IgD-negative memory B cell (primary cell): ENCODE results near the gene EHD4. TPM values are rescaled to one million over a fixed set of nuclear protein-coding genes. Genes with fewer than 3 reads are reported as not detected.

ENCODE experiments used
- H3K27ac Mint-ChIP-seq, 3 donors: one replicate each; pipeline ENCODE4 v1.8.0; 2020 to 2022; ENCODE audit warnings: mild to moderate bottlenecking in 3 of 3, mixed read lengths in 3 of 3, moderate library complexity in 1 of 3
- H3K27me3 Mint-ChIP-seq: one replicate; pipeline ENCODE4 v1.8.0; 2021; ENCODE audit warnings: mixed read lengths
- H3K36me3 Mint-ChIP-seq: one replicate; pipeline ENCODE4 v1.8.0; 2020; ENCODE audit warnings: mild to moderate bottlenecking, mixed read lengths
- H3K4me1 Mint-ChIP-seq, 3 donors: one replicate each; pipeline ENCODE4 v1.8.0; 2020 to 2022; ENCODE audit warnings: mixed read lengths in 3 of 3, mild to moderate bottlenecking in 1 of 3
- H3K4me3 Mint-ChIP-seq, 4 donors: one replicate each; pipeline ENCODE4 v1.8.0; 2020 to 2022; ENCODE audit warnings: mild to moderate bottlenecking in 4 of 4, mixed read lengths in 4 of 4, moderate library complexity in 3 of 4
- H3K9me3 Mint-ChIP-seq, 3 donors: one replicate each; pipeline ENCODE4 v1.8.0; 2020 to 2021; ENCODE audit warnings: mixed read lengths in 3 of 3, mild to moderate bottlenecking in 1 of 3
- polyA plus RNA-seq: library from polyadenylated mRNA; unstranded; fragments of 300-500 nt; fragmentation: Illumina TruSeq; gene quantifications from one replicate; pipeline ENCODE4 v1.2.3, GENCODE V29; 2021

Gene EHD4
- polyA plus RNA-seq, 1 donor from 2014 or later: 3.8 TPM

DNA sequence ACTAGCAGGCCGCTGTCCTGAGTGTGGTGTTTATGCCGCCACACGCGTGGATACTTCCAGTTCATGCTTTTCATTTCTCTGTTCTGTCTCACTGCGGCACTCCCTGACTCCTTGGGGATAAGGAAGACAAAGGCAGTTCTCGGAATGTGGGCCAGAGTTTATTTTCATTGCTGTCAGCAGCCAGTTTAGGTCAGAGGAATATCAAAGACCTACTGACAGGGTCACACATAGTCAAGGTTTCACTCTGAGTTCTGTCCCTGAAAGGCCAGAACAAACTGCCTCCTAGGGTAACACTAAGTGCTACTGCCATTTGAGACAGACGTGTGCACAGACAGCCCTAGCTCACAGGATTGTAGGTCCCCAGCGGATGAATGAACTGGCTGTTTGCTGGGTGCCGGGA, 51.2 kb downstream of the EHD4 start:
- Mint-ChIP-seq H3K36me3 (peaks cover 6% of the 10 kb centered on the region), H3K4me3 (peak overlapping the region in 1 of 4 donors; percentile 32), H3K4me1 (peaks cover under 1 to 15% (median 6%) of the 10 kb centered on the region in 3 donors), H3K9me3 (no peaks in the 10 kb centered on the region), H3K27me3 (no peaks in the 10 kb centered on the region), H3K27ac (no peak overlapping the region)

GRCh38 chr15:41919954-41920538, 52.3 kb downstream of the EHD4 start:
- no peak overlapping the region for H3K4me3 Mint-ChIP-seq
- no peak overlapping the region for H3K27ac Mint-ChIP-seq
- no peaks in the 10 kb centered on the region for H3K9me3 Mint-ChIP-seq
- H3K27me3 Mint-ChIP-seq: no peaks in the 10 kb centered on the region
- H3K36me3 Mint-ChIP-seq: peaks cover 7% of the 10 kb centered on the region
- peaks cover 0 to 15% (median 6%) of the 10 kb centered on the region in 3 donors for H3K4me1 Mint-ChIP-seq

DNA sequence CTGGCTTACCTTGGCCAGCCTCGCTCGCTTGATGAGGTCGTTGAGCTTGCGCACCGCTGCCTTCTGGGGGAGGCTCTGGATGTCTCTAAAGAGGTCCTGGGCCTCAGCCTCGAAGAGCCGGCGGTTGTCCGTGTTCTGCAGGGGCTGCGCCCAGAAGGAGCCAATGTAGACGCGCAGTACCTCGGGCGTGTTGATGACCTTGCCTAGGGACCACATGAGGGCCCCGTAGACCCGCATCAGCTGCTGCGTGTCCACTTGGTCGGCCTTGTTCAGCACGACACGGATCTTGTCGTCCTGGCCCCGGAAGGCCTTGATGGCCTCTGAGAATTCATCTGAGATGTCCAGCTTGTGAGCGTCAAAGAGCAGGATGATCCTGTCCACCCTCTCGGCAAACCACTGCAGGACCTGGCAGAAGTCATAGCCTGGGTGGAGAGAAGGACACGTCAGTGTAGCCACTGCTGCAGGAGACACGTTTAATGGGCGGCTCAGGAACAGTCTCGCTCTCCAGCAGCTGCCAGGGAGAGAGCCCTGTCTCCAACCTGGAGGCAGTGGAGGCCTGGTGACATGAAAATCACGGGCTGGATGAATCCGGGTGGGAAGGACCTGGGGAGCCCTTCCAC, 53.0 kb downstream of the EHD4 start:
- Mint-ChIP-seq H3K36me3 (peaks cover 7% of the 10 kb centered on the region), H3K4me3 (no peak overlapping the region), H3K27me3 (no peaks in the 10 kb centered on the region), H3K9me3 (no peaks in the 10 kb centered on the region), H3K4me1 (peaks cover 0 to 15% (median 6%) of the 10 kb centered on the region in 3 donors), H3K27ac (no peak overlapping the region)

GRCh38 chr15:41918506-41919126, 53.7 kb downstream of the EHD4 start:
- no peak overlapping the region for H3K27ac Mint-ChIP-seq
- no peaks in the 10 kb centered on the region for H3K27me3 Mint-ChIP-seq
- H3K4me3 Mint-ChIP-seq: no peak overlapping the region
- H3K4me1 Mint-ChIP-seq: peaks cover 0 to 12% (median 4%) of the 10 kb centered on the region in 3 donors
- peaks cover 7% of the 10 kb centered on the region for H3K36me3 Mint-ChIP-seq
- no peaks in the 10 kb centered on the region for H3K9me3 Mint-ChIP-seq

DNA sequence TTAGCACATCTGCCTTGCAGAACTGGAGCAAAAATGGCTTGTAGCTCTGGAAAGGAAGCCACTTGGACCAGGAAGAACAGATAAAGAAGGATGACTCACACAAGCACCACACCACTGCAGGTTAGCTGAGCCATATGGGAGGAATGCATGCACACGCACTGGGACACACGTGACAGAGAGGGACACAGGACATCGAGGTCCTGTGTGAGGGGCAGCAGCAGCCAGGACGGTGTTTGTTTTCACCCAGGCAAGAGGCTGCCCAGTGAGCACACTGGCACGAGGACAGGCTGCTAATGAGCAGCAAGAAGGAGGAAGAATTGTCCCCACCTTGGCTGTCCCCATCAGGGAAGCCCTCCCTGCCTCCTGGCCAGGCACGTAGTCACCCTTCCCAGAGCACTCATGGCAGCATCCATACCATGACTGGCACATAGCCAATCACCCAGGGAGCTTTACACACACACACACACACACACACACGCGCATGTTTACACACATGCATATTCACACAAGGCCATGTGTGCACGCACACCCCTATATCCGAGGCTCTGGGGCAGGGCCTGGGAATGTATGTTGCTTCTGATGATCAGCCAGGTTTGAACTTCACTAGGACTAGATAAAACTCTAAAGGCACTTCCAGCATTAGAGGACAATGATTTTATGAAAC, 54.5 kb downstream of the EHD4 start:
- H3K9me3 Mint-ChIP-seq: no peaks in the 10 kb centered on the region
- H3K4me1 Mint-ChIP-seq: peaks cover 0 to 7% (median 2%) of the 10 kb centered on the region in 3 donors
- H3K36me3 Mint-ChIP-seq: peaks cover 7% of the 10 kb centered on the region
- H3K27ac Mint-ChIP-seq: no peak overlapping the region
- no peak overlapping the region for H3K4me3 Mint-ChIP-seq
- H3K27me3 Mint-ChIP-seq: no peaks in the 10 kb centered on the region

GRCh38 chr15:41915255-41915994, 56.9 kb downstream of the EHD4 start:
- Mint-ChIP-seq H3K4me1 (peaks cover 0 to 4% (median 0%) of the 10 kb centered on the region in 3 donors), H3K36me3 (peaks cover 3% of the 10 kb centered on the region), H3K27me3 (no peaks in the 10 kb centered on the region), H3K27ac (no peak overlapping the region), H3K9me3 (no peaks in the 10 kb centered on the region), H3K4me3 (no peak overlapping the region)

DNA sequence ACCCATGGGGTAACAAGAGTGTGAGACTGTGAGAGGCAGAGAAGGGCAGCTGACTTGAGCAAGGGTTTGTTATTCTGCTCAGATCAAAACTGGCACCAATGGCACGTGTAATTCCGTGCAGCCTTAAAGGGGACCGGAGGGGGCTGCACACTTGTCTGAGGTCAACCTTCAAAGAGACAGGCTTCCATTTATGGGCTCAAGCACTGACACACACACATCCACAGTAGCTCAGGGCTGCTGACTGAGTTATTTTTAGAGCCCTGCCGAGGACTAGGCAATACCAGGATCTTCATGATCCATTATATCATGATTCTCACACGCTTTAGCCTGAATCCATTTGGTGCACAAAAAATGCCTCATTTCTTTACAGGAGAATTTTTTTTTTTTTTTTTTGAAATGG, 57.9 kb downstream of the EHD4 start:
- H3K36me3 Mint-ChIP-seq: peaks cover 1% of the 10 kb centered on the region
- H3K4me1 Mint-ChIP-seq: no peaks in the 10 kb centered on the region
- H3K27me3 Mint-ChIP-seq: no peaks in the 10 kb centered on the region
- H3K9me3 Mint-ChIP-seq: no peaks in the 10 kb centered on the region
- no peak overlapping the region for H3K27ac Mint-ChIP-seq
- H3K4me3 Mint-ChIP-seq: no peak overlapping the region

DNA sequence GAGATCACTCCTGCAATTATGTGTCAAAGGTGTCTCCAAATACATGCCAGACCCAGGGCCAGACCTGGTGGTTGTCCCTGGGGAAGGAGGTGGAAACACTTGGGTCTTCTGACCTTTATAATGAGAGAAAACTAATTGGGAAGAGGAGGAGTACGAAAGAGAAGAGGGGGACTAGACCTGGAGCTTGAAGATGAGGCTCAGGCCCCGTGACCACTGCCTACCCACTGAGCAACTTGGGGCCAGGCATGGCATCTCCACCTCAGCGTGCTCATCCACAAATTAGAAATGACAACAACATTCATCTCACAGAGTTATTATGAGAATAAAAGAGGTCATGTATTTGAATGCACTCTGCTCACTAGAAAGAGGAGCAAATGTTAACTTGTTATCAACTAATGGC, 59.1 kb downstream of the EHD4 start:
- Mint-ChIP-seq H3K36me3 (peaks cover 1% of the 10 kb centered on the region), H3K9me3 (no peaks in the 10 kb centered on the region), H3K27me3 (no peaks in the 10 kb centered on the region), H3K27ac (no peak overlapping the region), H3K4me1 (no peaks in the 10 kb centered on the region), H3K4me3 (no peak overlapping the region)

DNA sequence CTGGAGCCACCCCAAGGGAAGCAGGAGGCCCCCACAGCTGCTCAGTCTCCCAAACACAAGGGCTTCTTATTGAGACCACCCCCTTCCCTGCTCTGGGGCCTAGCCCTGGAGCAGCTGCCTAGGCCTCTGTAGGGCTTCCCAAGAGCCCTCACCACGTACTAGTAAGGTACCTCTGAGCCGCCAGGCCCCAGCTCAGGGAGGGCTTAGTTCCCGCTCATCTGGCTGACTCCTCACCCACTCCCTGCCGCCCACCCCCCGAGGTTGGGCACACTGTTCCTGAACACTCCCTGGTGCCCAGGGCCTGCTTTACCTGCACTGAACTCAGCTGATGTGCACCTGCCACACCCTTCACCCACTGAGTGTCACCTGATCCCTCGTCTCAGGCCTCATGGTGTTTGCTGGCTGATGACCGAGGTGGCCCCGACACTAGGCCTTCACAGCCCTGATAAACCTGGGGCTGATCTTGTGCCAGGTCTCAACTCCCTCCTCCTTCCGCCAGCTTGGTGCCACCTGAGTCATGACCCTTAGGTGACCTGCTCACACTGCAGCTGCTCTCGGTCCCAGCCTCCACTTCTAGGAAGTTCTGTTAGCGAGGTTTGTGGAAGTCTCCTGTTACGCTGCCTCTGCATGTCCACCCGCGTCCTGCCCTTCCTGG, 60.5 kb downstream of the EHD4 start:
- no peak overlapping the region for H3K27ac Mint-ChIP-seq
- H3K36me3 Mint-ChIP-seq: peaks cover 1% of the 10 kb centered on the region
- no peaks in the 10 kb centered on the region for H3K4me1 Mint-ChIP-seq
- no peaks in the 10 kb centered on the region for H3K9me3 Mint-ChIP-seq
- H3K27me3 Mint-ChIP-seq: no peaks in the 10 kb centered on the region
- H3K4me3 Mint-ChIP-seq: no peak overlapping the region

DNA sequence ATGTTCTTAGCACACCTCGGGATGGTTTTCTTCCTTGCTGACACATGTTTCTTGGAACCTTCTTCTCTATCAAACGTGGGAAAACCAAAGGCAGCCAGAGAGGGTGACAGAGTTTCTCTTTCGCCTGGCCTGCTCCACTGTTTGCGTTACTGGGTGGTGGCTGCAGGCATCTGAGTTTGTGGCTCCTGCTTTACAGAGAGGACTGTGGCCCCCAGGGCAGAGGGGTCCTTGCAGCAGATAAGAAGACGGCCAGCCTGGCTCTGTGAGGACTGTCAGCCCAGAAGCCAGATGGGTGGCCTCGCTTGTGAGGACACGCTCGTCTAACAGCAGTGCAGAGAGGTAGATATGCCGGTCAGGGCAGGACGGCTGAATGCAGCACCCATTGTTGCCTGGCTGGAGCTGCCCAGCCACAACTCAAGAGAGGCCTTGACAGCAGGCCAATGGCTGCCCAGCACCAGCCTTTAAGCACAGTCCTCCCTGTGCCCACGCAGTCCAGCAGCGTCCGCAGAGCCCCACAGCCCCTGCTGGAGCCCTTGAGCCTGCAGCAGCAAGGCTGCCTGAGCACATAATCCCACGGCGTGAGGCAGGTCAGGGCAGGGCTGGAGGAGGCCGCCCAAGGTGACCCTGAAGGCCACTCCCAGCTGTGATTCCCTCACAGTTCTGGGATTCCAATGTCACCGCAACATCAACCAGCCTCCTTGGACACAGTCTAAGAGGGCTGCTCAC, 63.5 kb downstream of the EHD4 start:
- H3K4me1 Mint-ChIP-seq: peaks cover 4 to 6% (median 6%) of the 10 kb centered on the region in 3 donors
- no peaks in the 10 kb centered on the region for H3K27me3 Mint-ChIP-seq
- no peak overlapping the region for H3K4me3 Mint-ChIP-seq
- H3K9me3 Mint-ChIP-seq: peaks cover 0 to 4% (median 0%) of the 10 kb centered on the region in 3 donors
- H3K27ac Mint-ChIP-seq: no peak overlapping the region
- peaks cover 4% of the 10 kb centered on the region for H3K36me3 Mint-ChIP-seq

- no peak overlapping the region for H3K4me3 Mint-ChIP-seq
- H3K27ac Mint-ChIP-seq: no peak overlapping the region
- peaks cover 4% of the 10 kb centered on the region for H3K36me3 Mint-ChIP-seq
- H3K27me3 Mint-ChIP-seq: no peaks in the 10 kb centered on the region
- peaks cover 0 to 4% (median 0%) of the 10 kb centered on the region in 3 donors for H3K9me3 Mint-ChIP-seq
- peaks cover 4 to 6% (median 6%) of the 10 kb centered on the region in 3 donors for H3K4me1 Mint-ChIP-seq
Measured at GRCh38 chr15:41907141-41907540, 65.2 kb downstream of the EHD4 start.

DNA sequence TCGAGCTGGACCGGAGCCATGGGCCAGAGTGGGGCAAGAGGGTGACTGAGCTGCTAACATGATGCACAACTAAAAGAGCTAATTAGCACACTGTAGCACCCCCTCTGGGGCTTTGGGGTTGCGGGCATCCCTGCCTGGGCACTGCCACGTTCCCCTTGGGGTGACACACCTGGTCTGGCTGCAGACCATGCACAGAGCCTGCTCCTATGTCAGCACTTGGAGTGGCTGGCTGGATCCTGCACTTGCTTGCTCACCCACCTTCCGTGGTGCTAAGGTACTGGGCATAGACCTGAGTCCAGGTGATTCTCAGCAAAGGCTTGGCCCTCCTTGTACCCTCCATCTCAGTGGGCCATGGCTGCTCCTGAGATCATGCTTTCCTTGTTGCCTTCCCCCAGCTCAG, 65.7 kb downstream of the EHD4 start:
- Mint-ChIP-seq H3K27ac (no peak overlapping the region), H3K27me3 (no peaks in the 10 kb centered on the region), H3K36me3 (peaks cover 4% of the 10 kb centered on the region), H3K9me3 (peaks cover 0 to 4% (median 0%) of the 10 kb centered on the region in 3 donors), H3K4me3 (no peak overlapping the region), H3K4me1 (peaks cover 4 to 6% (median 6%) of the 10 kb centered on the region in 3 donors)

DNA sequence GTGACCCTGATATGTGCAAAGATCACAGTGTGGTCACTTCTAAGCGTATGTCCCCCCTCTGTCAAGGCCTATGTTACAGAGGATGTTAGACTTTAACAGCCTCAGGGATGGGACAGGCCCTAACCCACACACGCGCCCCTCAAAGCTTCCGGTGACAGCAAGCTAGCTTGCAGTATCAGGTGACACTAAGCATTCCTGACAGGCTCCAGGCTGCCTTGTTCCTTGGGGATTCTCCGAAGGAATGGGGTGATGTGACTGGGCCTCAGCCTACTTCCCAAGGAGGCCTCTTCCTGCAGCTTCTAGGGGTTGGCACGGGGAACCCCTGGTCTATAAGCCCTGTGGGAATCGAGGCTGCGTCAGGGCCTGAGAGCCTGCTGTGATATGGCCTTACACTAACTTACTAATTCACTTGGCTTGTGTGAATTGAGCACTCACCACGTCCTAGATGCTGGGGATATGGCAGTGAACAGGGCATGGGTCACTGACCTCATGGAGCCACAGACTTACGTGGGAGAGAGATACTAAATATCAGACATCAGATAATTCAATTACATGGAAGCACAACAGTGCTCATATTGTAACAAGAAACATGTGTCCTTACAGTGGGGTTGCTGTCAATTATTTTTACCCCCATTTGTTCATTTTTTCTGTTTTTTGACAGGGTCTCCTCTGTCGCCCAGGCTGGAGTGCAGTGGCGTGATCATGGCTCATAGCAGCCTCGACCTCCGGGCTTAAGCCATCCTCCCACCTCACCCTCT, 67.1 kb downstream of the EHD4 start:
- peaks cover 0 to 4% (median 0%) of the 10 kb centered on the region in 3 donors for H3K9me3 Mint-ChIP-seq
- no peak overlapping the region for H3K27ac Mint-ChIP-seq
- no peaks in the 10 kb centered on the region for H3K27me3 Mint-ChIP-seq
- H3K4me3 Mint-ChIP-seq: no peak overlapping the region
- H3K36me3 Mint-ChIP-seq: peaks cover 4% of the 10 kb centered on the region
- H3K4me1 Mint-ChIP-seq: peaks cover 4 to 6% (median 6%) of the 10 kb centered on the region in 3 donors
